NB4 (cell line): ENCODE measurements around the gene DENND4C.

Experiments used
- DNase-seq: peaks from one replicate; pipeline ENCODE4 v3.0.0; 2010; ENCODE audit warnings: low read depth
- H3K4me3 ChIP-seq: one replicate; pipeline ENCODE4 v1.5.1; 2011; ENCODE audit warnings: mild to moderate bottlenecking, low read depth, low read length, moderate library complexity
- CTCF ChIP-seq: IDR thresholded peaks from one replicate; pipeline ENCODE4 v1.5.1; 2012; ENCODE audit warnings: low read depth, low read length
- MAX ChIP-seq: IDR thresholded peaks from 2 replicates; pipeline ENCODE4 v1.6.1; 2011; ENCODE audit warnings: low read depth, low read length
- MYC ChIP-seq: IDR thresholded peaks from 2 replicates; pipeline ENCODE4 v1.6.1; 2011; ENCODE audit warnings: low read depth, low read length
- POLR2A ChIP-seq: IDR thresholded peaks from 2 replicates; pipeline ENCODE4 v1.6.1; 2011; ENCODE audit warnings: mild to moderate bottlenecking; ENCODE audit not compliant: insufficient read length; ENCODE audit errors: extremely low read depth

The DENND4C gene

GRCh38 chr9:19269582-19269981, 39.1 kb downstream of the DENND4C start:
- H3K4me3 ChIP-seq = no peak overlapping the region
- no peak for DNase-seq
- no peak for TF ChIP-seq MAX
- TF ChIP-seq CTCF = no peak
- no peak for TF ChIP-seq POLR2A
- TF ChIP-seq MYC = no peak

GRCh38 chr9:19270421-19270949, 40.0 kb downstream of the DENND4C start:
- no peak for DNase-seq
- TF ChIP-seq MYC (no peak), MAX (no peak), POLR2A (no peak), CTCF (no peak)
- H3K4me3 ChIP-seq = no peak overlapping the region

- DNase-seq = no peak
- H3K4me3 ChIP-seq = no peak overlapping the region
- TF ChIP-seq MYC (no peak), POLR2A (no peak), MAX (no peak), CTCF (no peak)
Observed at GRCh38 chr9:19271081-19271480, 40.6 kb downstream of the DENND4C start.

- TF ChIP-seq MAX (no peak), CTCF (no peak), MYC (no peak), POLR2A (no peak)
- no peak overlapping the region for H3K4me3 ChIP-seq
- no peak for DNase-seq
Observed at GRCh38 chr9:19281801-19282200, 51.3 kb downstream of the DENND4C start.

GRCh38 chr9:19283072-19283710, 52.7 kb downstream of the DENND4C start:
- TF ChIP-seq POLR2A (no peak), MAX (no peak)

GRCh38 chr9:19284729-19285128, 54.2 kb downstream of the DENND4C start:
- no peak for TF ChIP-seq POLR2A
- H3K4me3 ChIP-seq = no peak overlapping the region
- DNase-seq = no peak

More at GRCh38 chr9:19283072-19283710, 52.7 kb downstream of the DENND4C start:
- DNase-seq = no peak
- no peak overlapping the region for H3K4me3 ChIP-seq

GRCh38 chr9:19286634-19287188, 56.2 kb downstream of the DENND4C start:
- no peak for DNase-seq
- TF ChIP-seq POLR2A (no peak), CTCF (no peak), MYC (no peak), MAX (no peak)
- no peak overlapping the region for H3K4me3 ChIP-seq
